ENCODE data around the gene PKNOX2. TPM values are rescaled to one million over a fixed set of nuclear protein-coding genes. Genes with fewer than 3 reads are reported as not detected.

Gene PKNOX2
- polyA plus RNA-seq, 2 of the 4 experiments (the other 2 are of a cell fraction), result not detected

DNA sequence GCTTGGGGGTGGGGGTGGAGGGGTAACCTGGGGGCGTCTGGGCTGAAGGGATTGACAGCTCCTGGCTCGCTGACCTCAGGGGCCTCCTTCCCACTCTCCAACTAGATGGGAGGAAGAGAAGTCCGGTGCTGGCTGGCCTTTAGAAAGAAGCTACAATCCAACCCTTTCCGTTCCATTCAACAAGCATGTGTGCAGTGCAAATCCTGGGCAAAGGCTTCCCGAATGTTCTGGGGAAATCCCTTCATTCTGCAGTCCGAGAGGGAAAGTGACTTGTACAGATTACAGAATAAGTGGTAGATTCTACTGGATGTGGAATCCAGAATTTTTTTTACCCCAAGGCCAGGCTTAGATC is 181.6 kb downstream of the PKNOX2 start (continued):
- TF ChIP-seq NR3C1 (IDR thresholded peaks at IDR 0.05) (no peak), HOXA7 (CRISPR knock-in tag; IDR thresholded peaks at IDR 0.05) (no peak), KDM1A (IDR thresholded peaks at IDR 0.05; ENCODE audit: low read depth) (no peak), RCOR1 (IDR thresholded peaks at IDR 0.05; ENCODE audit: low read depth, low read length) (no peak)

DNA sequence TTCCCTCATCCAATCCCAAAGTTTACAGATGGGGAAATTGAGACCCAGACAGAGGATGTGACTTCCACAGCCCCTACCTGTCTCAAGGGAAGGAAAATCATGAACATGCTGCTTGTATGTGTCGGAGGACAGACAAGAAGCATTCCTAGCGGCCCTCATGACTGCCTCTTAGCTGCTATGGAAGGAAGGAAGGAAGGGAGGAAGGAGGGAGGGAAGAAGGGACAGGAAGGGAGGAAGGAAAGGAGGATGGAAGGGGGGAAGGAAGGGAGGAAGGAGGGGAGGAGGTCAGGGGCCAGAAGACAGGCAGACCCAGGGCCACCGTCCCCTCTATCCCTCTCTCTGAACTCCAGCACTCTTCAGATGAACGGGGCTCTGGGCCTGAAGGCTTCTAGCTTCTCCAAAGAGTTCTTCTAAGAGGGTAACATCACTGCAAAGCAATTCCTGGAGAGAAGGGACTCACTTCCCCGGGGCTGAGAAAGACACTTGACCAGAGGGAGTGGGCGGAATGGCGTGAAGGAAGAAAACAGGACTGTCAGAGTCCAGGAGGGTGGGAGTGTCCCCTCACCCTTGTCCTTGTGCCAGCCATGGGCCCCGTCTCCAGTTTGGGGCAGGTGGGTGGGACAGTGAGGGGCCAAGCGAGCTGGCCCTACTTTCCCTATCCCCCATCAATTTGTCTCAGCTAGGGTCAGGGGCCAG is 182.2 kb downstream of the PKNOX2 start:
- no peak overlapping the region for H3K4me3 ChIP-seq
- no peak for TF ChIP-seq CEBPB (IDR thresholded peaks at IDR 0.05)
- TF ChIP-seq GATA3 (IDR thresholded peaks at IDR 0.05; ENCODE audit: borderline replicate concordance), result no peak
- TF ChIP-seq BHLHE40 (IDR thresholded peaks at IDR 0.05; ENCODE audit: low read depth, low read length), result no peak
- no peak for TF ChIP-seq RAD21 (conservative IDR thresholded peaks at IDR 0.05 in 1 of 2, IDR thresholded peaks at IDR 0.05 in 1 of 2)
- no peak for TF ChIP-seq TP53 (CRISPR knock-in tag; IDR thresholded peaks at IDR 0.05)
- no peak for TF ChIP-seq KDM1A (IDR thresholded peaks at IDR 0.05; ENCODE audit: low read depth)
- TF ChIP-seq, protein P1, sequence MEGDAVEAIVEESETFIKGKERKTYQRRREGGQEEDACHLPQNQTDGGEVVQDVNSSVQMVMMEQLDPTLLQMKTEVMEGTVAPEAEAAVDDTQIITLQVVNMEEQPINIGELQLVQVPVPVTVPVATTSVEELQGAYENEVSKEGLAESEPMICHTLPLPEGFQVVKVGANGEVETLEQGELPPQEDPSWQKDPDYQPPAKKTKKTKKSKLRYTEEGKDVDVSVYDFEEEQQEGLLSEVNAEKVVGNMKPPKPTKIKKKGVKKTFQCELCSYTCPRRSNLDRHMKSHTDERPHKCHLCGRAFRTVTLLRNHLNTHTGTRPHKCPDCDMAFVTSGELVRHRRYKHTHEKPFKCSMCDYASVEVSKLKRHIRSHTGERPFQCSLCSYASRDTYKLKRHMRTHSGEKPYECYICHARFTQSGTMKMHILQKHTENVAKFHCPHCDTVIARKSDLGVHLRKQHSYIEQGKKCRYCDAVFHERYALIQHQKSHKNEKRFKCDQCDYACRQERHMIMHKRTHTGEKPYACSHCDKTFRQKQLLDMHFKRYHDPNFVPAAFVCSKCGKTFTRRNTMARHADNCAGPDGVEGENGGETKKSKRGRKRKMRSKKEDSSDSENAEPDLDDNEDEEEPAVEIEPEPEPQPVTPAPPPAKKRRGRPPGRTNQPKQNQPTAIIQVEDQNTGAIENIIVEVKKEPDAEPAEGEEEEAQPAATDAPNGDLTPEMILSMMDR (IDR thresholded peaks at IDR 0.05), result no peak
- TF ChIP-seq ESRRA (IDR thresholded peaks at IDR 0.05; ENCODE audit: borderline replicate concordance, low read length), result no peak
- TF ChIP-seq TFCP2L1 (CRISPR knock-in tag; IDR thresholded peaks at IDR 0.05), result no peak
- TF ChIP-seq MAZ (IDR thresholded peaks at IDR 0.05; ENCODE audit: borderline replicate concordance, low read depth, low read length), result no peak
- TF ChIP-seq, protein P2, sequence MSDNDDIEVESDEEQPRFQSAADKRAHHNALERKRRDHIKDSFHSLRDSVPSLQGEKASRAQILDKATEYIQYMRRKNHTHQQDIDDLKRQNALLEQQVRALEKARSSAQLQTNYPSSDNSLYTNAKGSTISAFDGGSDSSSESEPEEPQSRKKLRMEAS (IDR thresholded peaks at IDR 0.05), result no peak
- TF ChIP-seq ZNF302 (CRISPR knock-in tag; IDR thresholded peaks at IDR 0.05), result no peak
- TF ChIP-seq, protein P3, sequence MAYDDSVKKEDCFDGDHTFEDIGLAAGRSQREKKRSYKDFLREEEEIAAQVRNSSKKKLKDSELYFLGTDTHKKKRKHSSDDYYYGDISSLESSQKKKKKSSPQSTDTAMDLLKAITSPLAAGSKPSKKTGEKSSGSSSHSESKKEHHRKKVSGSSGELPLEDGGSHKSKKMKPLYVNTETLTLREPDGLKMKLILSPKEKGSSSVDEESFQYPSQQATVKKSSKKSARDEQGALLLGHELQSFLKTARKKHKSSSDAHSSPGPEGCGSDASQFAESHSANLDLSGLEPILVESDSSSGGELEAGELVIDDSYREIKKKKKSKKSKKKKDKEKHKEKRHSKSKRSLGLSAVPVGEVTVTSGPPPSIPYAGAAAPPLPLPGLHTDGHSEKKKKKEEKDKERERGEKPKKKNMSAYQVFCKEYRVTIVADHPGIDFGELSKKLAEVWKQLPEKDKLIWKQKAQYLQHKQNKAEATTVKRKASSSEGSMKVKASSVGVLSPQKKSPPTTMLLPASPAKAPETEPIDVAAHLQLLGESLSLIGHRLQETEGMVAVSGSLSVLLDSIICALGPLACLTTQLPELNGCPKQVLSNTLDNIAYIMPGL (CRISPR knock-in tag; IDR thresholded peaks at IDR 0.05; ENCODE audit: borderline replicate concordance), result no peak
- TF ChIP-seq ZFP36 (IDR thresholded peaks at IDR 0.05; ENCODE audit: borderline replicate concordance, partially characterized antibody), result no peak
- no peak for TF ChIP-seq CBX2 (IDR thresholded peaks at IDR 0.05; ENCODE audit: borderline replicate concordance, low read depth)
- TF ChIP-seq MYC (IDR thresholded peaks at IDR 0.05; ENCODE audit: borderline replicate concordance, low read length), result no peak
- POLR2A ChIA-PET, result no interaction called here
- CTCF ChIA-PET, result interaction anchor here (0.9 to 3.3 kb wide), 15 partner anchors 10 to 392 kb away, joined by 3 to 14 read pairs (median 4); partner anchors contain the start of genes CCDC15 and PKNOX2
- H3K9me3 ChIP-seq, result no peaks in the 10 kb centered on the region
- ATAC-seq (no peak), FAIRE-seq (no peak), DNase-seq (ENCODE audit: low read depth in 1 of 2, low spot score in 1 of 2) (no peak)
- no peaks in the 10 kb centered on the region for H3K4me1 ChIP-seq
- WGBS (ENCODE audit: missing lambda C conversion rate), result 47% methylated on average over 9 of the region's 9 CpGs
- H3K4me2 ChIP-seq, result no peak overlapping the region
- H3K27ac ChIP-seq, result no peak overlapping the region

DNA sequence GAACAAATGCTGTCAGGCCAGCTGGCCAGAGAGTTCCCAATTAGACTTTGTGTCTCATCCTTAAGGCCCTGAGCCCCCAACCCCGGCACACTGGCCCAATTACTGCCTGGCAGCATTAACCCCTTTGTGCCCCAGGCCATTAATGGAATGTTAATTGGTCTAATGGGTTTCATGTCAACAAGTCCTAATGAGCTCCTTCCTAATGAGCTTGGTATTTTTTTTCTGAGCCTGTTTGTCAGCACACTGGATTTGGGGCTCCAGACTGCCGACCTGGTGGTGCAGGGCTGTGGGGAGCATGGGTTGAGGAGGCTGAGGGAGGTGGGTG is 182.7 kb downstream of the PKNOX2 start:
- TF ChIP-seq EP300 (IDR thresholded peaks at IDR 0.05) (no peak), ZSCAN20 (CRISPR knock-in tag; IDR thresholded peaks at IDR 0.05) (no peak), POLR2A (IDR thresholded peaks at IDR 0.05; ENCODE audit: low read length) (no peak), HDAC2 (IDR thresholded peaks at IDR 0.05) (no peak), ESRRA (IDR thresholded peaks at IDR 0.05; ENCODE audit: borderline replicate concordance, low read length) (no peak), MYC (IDR thresholded peaks at IDR 0.05; ENCODE audit: borderline replicate concordance, low read length) (no peak), POLR2AphosphoS2 (conservative IDR thresholded peaks at IDR 0.05; ENCODE audit: low read length) (no peak), MAFK (IDR thresholded peaks at IDR 0.05; ENCODE audit: partially characterized antibody) (no peak)
- H3K4me3 ChIP-seq, result no peak overlapping the region
- no peak for ATAC-seq
- no peak for FAIRE-seq
- H3K4me1 ChIP-seq, result no peaks in the 10 kb centered on the region
- CTCF ChIA-PET, result interaction anchor here (1.0 to 3.3 kb wide), 4 partner anchors 13 to 390 kb away, joined by 3 to 14 read pairs (median 4); no protein-coding TSS in a partner anchor
- 21% methylated on average over 2 of the region's 2 CpGs for WGBS (ENCODE audit: missing lambda C conversion rate)
- no peaks in the 10 kb centered on the region for H3K9me3 ChIP-seq
- H3K4me2 ChIP-seq, result no peak overlapping the region
- no peak for DNase-seq (ENCODE audit: low read depth in 1 of 2, low spot score in 1 of 2)
- H3K27ac ChIP-seq, result no peak overlapping the region
- POLR2A ChIA-PET, result no interaction called here

Data from A549 (cell line).